GM19467 (cell line): Measurements from ENCODE around the gene FMO3.

ENCODE experiments used
- ATAC-seq: cut with Tn5 transposase; IDR thresholded peaks from one replicate; pipeline ENCODE4 v1.9.1; 2021; ENCODE audit warnings: mild to moderate bottlenecking, moderate library complexity; ENCODE audit not compliant: unreplicated experiment

FMO3 gene

GRCh38 chr1:171090604-171091003 is at the start of gene FMO3:
TSS of gene FMO3 (plus strand) at chr1:171090905. CDS start at chr1:171092659, 1,754 bp downstream.
- ATAC-seq: no peak

- no peak for ATAC-seq
Observed at GRCh38 chr1:171048014-171048413, 42.7 kb upstream of the FMO3 start.

- no peak for ATAC-seq
Observed at GRCh38 chr1:171052977-171053376, 37.7 kb upstream of the FMO3 start.

- ATAC-seq: no peak
Observed at GRCh38 chr1:171055966-171056643, 34.6 kb upstream of the FMO3 start.

- no peak for ATAC-seq
Observed at GRCh38 chr1:171061425-171062143, 29.1 kb upstream of the FMO3 start.

GRCh38 chr1:171062902-171063301 is 27.8 kb upstream of the FMO3 start:
- no peak for ATAC-seq

- ATAC-seq: no peak
Observed at GRCh38 chr1:171075041-171075440, 15.7 kb upstream of the FMO3 start.

- no peak for ATAC-seq
Observed at GRCh38 chr1:171081314-171081753, 9.4 kb upstream of the FMO3 start.

- ATAC-seq: no peak
Observed at GRCh38 chr1:171081763-171082201, 8.9 kb upstream of the FMO3 start.

- no peak for ATAC-seq
Observed at GRCh38 chr1:171082606-171083005, 8.1 kb upstream of the FMO3 start.

- no peak for ATAC-seq
Observed at GRCh38 chr1:171083222-171083621, 7.5 kb upstream of the FMO3 start.

- no peak for ATAC-seq
Observed at GRCh38 chr1:171084091-171084490, 6.6 kb upstream of the FMO3 start.

GRCh38 chr1:171084870-171085269 is 5.8 kb upstream of the FMO3 start:
- no peak for ATAC-seq

GRCh38 chr1:171087896-171088295 is 2.8 kb upstream of the FMO3 start:
- no peak for ATAC-seq

- no peak for ATAC-seq
Observed at GRCh38 chr1:171103862-171104261, 13.2 kb downstream of the FMO3 start.

- no peak for ATAC-seq
Observed at GRCh38 chr1:171107262-171107940, 16.7 kb downstream of the FMO3 start.

GRCh38 chr1:171107969-171108368 is 17.3 kb downstream of the FMO3 start:
- no peak for ATAC-seq

- no peak for ATAC-seq
Observed at GRCh38 chr1:171109966-171110365, 19.3 kb downstream of the FMO3 start.

- no peak for ATAC-seq
Observed at GRCh38 chr1:171110621-171111326, 20.1 kb downstream of the FMO3 start.

GRCh38 chr1:171112119-171112518 is 21.4 kb downstream of the FMO3 start:
- ATAC-seq: no peak

GRCh38 chr1:171113382-171113781 is 22.7 kb downstream of the FMO3 start:
- no peak for ATAC-seq
